Activated CD4-positive, alpha-beta memory T cell treated with anti-CD3 and anti-CD28 coated beads, Interleukin-2, amount 10 ng/mL, durations not matched to agents 7 days and 5 days (primary cell): ENCODE data around the gene CRABP1. TPM values are rescaled to one million over a fixed set of nuclear protein-coding genes. Genes with fewer than 3 reads are reported as not detected.

ENCODE experiments used
- CTCF ChIA-PET: fragments of 350-600 bp; sonication (Branson Sonifier 250); formaldehyde crosslinking; loops from one replicate; lab custom pipeline; 2021; ENCODE audit warnings: antibody characterized with exemption, inconsistent platforms; lab: Charles Lee
- POLR2A ChIA-PET: fragments of 350-600 bp; sonication (Branson Sonifier 250); formaldehyde crosslinking; loops from one replicate; lab custom pipeline; 2021; ENCODE audit warnings: antibody characterized with exemption; lab: Charles Lee
- DNase-seq: peaks from one replicate; pipeline ENCODE4 v3.0.0-alpha.2; 2020
- H3K27ac Mint-ChIP-seq: one replicate; pipeline ENCODE4 v1.8.0; 2021; ENCODE audit warnings: mild to moderate bottlenecking, mixed read lengths
- H3K27me3 Mint-ChIP-seq: one replicate; pipeline ENCODE4 v1.8.0; 2021; ENCODE audit warnings: mixed read lengths
- H3K36me3 Mint-ChIP-seq: one replicate; pipeline ENCODE4 v1.8.0; 2021; ENCODE audit warnings: low read depth, mixed read lengths
- H3K4me1 Mint-ChIP-seq: one replicate; pipeline ENCODE4 v1.8.0; 2021; ENCODE audit warnings: mixed read lengths
- H3K4me3 Mint-ChIP-seq: one replicate; pipeline ENCODE4 v1.8.0; 2021; ENCODE audit warnings: mild to moderate bottlenecking, mixed read lengths
- H3K9me3 Mint-ChIP-seq: one replicate; pipeline ENCODE4 v1.8.0; 2021; ENCODE audit warnings: mixed read lengths
- total RNA-seq, 2 experiments: library from RNA; stranded (reverse); gene quantifications; one replicate each; pipeline ENCODE4 v1.2.3, GENCODE V29; 2021

CRABP1 gene
- total RNA-seq, 2 experiments from 2014 or later: not detected

DNA sequence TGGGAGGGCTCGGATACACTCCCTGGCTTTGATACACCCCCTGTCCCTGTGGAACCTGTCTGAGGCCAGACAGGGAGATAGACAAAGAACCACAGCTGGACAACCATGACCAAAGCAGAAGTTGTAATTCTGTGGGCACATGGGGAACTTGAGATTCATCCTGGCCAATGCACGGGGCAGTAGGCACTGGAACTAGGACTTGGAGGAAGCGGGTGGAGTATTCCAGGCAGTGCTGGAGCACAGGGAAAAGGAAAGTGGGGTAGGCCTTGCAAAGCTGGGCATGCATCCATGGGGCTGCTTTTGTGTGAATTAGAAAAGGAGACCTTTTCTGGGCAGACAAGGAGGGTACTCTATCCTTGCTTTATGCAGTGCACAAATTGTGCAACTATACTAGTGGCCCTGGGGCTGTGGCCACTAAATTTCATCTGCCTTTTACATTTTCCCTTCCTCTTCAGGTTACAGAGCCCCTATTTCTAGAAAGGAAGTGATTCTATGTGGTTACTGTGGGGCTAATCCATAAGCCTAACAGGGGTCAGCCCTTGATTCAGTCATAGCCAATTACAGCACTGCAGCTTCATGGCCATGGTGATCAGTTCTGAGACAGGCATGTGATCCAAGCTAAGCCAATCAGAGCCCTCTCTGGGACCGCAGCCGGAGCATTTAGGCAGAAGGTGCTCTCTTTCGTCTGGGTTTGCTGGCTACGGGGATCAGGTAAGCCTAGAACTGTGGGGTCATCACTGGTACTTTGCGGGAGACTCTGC, 21.0 kb downstream of the CRABP1 start:
- H3K27ac Mint-ChIP-seq: no peak overlapping the region
- no peaks in the 10 kb centered on the region for H3K36me3 Mint-ChIP-seq
- ChIA-PET CTCF (no interaction called here), POLR2A (no interaction called here)
- no peak for DNase-seq
- H3K4me1 Mint-ChIP-seq: peaks cover 2% of the 10 kb centered on the region
- peaks cover 16% of the 10 kb centered on the region for H3K27me3 Mint-ChIP-seq
- no peaks in the 10 kb centered on the region for H3K9me3 Mint-ChIP-seq
- H3K4me3 Mint-ChIP-seq: no peak overlapping the region

DNA sequence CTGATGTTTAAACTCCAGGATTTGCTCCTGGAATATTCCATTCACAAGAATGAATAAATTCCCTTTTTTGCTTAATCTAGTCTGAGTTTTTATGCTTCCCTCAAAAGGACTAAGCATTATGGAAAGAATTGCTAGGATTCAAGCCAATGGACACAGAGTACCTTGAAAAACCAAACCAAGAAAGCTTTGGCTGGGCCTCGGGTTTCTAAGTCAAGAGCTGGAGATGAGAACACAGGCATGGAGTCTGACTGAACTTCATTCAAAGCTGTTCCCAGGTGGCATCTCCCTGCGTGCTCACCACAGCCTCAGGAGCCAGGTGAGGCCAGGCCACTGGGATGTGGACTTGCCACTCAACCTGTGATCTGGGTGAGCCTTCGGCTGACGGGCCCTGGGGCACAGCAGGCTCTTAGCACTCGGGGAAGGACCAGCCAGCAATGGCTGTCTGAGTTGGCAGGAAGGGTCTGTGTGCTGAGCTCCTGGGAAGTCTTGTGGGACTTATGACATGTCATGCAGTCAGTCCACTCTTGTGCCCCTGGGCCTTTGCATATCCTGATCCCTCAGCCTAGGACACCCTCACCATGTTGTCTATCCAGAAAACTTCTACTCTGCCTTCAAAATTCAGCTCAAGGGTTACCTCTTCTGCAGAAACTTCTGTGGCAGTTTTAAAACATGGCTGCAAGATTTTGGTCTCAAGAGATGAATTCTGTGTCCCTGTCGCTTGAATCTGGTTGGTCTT, 21.8 kb downstream of the CRABP1 start:
- CTCF ChIA-PET: no interaction called here
- H3K27ac Mint-ChIP-seq: no peak overlapping the region
- peaks cover 12% of the 10 kb centered on the region for H3K27me3 Mint-ChIP-seq
- peaks cover 5% of the 10 kb centered on the region for H3K4me1 Mint-ChIP-seq
- no peak for DNase-seq
- POLR2A ChIA-PET: no interaction called here
- H3K9me3 Mint-ChIP-seq: no peaks in the 10 kb centered on the region
- no peaks in the 10 kb centered on the region for H3K36me3 Mint-ChIP-seq
- H3K4me3 Mint-ChIP-seq: no peak overlapping the region

DNA sequence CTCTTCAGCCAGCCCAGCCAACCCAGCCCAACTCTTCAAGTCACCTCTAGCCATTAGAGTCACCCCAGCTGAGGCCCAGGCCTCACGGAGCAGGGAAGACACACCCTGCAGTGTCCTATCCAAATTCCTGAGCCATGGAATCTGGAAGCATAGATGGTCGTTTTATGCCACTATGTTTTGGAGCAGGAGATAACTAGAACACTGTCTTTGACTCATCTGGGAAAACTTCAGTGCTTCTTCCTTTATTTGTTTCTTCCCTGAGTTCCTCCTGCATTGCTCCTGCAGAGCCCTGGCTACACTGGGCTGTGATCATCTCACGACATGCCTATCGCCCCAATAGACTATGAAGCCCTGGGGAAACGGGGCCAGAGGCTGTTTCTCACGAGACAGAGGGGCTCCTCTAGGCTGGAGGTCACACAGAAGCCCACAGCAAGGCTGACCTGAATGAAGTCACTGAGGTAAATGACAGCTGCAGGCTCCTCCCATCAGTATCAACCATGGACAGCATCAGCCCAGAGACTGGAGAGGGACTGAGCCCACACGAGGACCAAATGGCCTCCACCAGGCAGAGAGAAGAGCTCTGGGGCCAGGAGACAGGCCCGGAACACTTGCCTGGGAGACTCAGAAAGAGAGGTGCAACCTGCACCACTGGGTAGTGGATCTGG, 22.7 kb downstream of the CRABP1 start:
- ChIA-PET CTCF (no interaction called here), POLR2A (no interaction called here)
- Mint-ChIP-seq H3K4me3 (no peak overlapping the region), H3K4me1 (peaks cover 5% of the 10 kb centered on the region), H3K27ac (no peak overlapping the region), H3K27me3 (peaks cover 13% of the 10 kb centered on the region), H3K36me3 (no peaks in the 10 kb centered on the region), H3K9me3 (no peaks in the 10 kb centered on the region)
- no peak for DNase-seq

DNA sequence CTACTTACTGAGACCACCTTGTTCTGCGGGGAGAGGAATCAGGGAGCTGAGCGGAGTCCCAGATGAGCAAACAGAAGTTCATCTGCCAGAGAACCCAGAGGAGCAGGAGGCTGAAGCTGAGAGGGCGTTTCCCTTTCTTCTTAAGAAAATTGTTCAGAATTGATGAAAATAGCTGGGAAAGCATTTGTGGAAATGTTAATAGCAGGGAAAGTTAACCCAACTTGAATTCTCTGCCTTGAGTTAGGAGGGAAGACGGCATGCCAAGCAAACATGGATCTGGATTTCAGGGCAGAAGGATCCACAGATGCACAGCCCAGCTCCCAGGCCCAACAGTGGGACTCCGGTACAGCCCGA, 23.2 kb downstream of the CRABP1 start:
- DNase-seq: no peak
- Mint-ChIP-seq H3K9me3 (no peaks in the 10 kb centered on the region), H3K4me3 (no peak overlapping the region), H3K27ac (no peak overlapping the region), H3K4me1 (peaks cover 5% of the 10 kb centered on the region), H3K27me3 (peaks cover 10% of the 10 kb centered on the region), H3K36me3 (no peaks in the 10 kb centered on the region)
- ChIA-PET CTCF (no interaction called here), POLR2A (no interaction called here)

DNA sequence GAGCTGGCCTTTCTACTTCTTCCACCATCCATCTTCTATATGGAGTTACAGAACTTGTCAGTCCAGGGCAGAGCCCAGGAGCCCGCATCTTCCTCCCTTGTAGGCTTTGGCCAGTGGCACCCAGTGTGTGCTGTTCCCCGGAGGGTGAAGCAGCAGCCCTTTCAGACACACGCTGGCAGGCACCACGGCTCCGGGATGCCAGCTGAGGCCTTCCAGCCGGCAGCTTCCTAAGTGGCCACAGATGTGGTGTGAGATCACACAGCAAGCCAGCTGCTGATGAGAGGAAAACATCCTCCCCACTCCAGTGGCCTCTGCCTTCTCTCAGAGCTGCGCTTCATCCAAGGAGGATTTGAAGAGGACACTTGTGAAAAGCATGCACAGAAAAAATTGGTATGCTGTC, 24.1 kb downstream of the CRABP1 start:
- Mint-ChIP-seq H3K27ac (no peak overlapping the region), H3K4me1 (peaks cover 5% of the 10 kb centered on the region), H3K4me3 (no peak overlapping the region), H3K9me3 (no peaks in the 10 kb centered on the region), H3K36me3 (no peaks in the 10 kb centered on the region), H3K27me3 (peaks cover 8% of the 10 kb centered on the region)
- POLR2A ChIA-PET: no interaction called here
- CTCF ChIA-PET: no interaction called here
- DNase-seq: no peak

DNA sequence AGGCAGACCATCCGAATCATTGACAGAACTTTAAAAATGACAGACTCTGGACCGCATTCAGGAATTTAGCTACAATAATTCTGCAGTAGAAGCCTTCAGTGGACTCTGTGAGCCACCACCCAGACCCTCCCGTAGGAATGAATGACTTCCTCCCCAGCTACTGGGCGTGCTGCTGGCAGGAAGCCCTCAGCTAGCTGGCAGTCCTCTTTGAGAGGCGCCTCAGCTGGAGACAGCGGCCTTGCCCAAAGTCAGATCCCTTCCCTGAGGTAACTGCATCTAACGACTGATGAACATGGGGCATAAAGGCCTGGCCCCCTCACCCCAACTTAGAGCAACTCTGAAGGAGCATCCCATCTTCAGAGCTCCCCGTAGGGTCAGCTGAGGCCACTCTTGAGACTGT, 25.8 kb downstream of the CRABP1 start:
- Mint-ChIP-seq H3K27me3 (peaks cover 11% of the 10 kb centered on the region), H3K4me3 (no peak overlapping the region)
- POLR2A ChIA-PET: no interaction called here

DNA sequence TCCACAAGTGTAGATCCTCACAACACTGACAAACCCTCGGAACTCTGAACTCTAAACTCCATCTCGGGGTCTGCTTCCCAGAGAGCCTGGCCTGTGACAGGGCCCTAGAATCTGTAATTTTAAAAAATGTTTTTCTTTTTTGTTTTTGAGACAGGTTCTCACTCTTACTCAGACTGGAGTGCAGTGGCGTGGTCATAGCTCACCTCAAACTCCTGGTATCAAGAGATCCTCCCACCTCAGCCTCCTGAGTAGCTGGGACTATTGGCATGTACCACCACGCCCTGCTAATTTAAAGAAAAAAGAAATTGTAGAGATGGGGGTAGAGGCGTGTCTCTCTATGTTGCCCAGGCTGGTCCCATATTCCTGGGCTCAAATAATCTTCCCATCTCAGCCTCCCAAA, 26.2 kb downstream of the CRABP1 start:
- ChIA-PET POLR2A (no interaction called here), CTCF (interaction anchor here (1.2 kb wide), 1 partner anchor 9 kb away, joined by 3 read pairs; no protein-coding TSS in a partner anchor)
- no peak overlapping the region for H3K4me3 Mint-ChIP-seq
- no peak for DNase-seq
- no peaks in the 10 kb centered on the region for H3K36me3 Mint-ChIP-seq
- H3K9me3 Mint-ChIP-seq: no peaks in the 10 kb centered on the region
- peaks cover 5% of the 10 kb centered on the region for H3K4me1 Mint-ChIP-seq
- no peak overlapping the region for H3K27ac Mint-ChIP-seq
- peaks cover 11% of the 10 kb centered on the region for H3K27me3 Mint-ChIP-seq

More for the DNA sequence above, 25.8 kb downstream of the CRABP1 start:
- DNase-seq: no peak
- Mint-ChIP-seq H3K36me3 (no peaks in the 10 kb centered on the region), H3K9me3 (no peaks in the 10 kb centered on the region), H3K4me1 (peaks cover 5% of the 10 kb centered on the region), H3K27ac (no peak overlapping the region)
- CTCF ChIA-PET: interaction anchor here (1.2 kb wide), 1 partner anchor 9 kb away, joined by 3 read pairs; no protein-coding TSS in a partner anchor

DNA sequence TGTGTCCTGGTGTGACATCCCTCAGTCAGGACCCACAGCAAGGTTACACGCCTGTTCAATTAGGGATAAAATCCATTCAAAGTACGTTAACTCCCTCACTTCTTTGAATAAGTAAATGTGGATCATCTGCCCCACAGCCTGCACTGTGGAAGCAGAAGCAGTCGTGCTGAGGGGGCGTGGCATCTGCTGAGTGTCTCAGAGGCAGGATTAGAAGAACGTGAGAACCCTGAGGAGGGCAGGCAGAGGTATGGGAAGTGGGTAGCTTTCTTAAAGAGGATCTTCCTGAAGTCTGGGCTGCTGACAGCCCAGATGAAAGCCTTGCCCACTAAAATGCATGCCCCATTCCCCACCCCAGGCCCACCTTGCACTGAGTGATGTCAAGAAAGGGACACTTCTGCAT, 28.5 kb downstream of the CRABP1 start:
- no peak for DNase-seq
- H3K9me3 Mint-ChIP-seq: no peaks in the 10 kb centered on the region
- H3K4me1 Mint-ChIP-seq: peaks cover 5% of the 10 kb centered on the region
- H3K27ac Mint-ChIP-seq: no peak overlapping the region
- ChIA-PET POLR2A (no interaction called here), CTCF (no interaction called here)
- H3K27me3 Mint-ChIP-seq: peaks cover 11% of the 10 kb centered on the region
- H3K4me3 Mint-ChIP-seq: no peak overlapping the region
- H3K36me3 Mint-ChIP-seq: no peaks in the 10 kb centered on the region

DNA sequence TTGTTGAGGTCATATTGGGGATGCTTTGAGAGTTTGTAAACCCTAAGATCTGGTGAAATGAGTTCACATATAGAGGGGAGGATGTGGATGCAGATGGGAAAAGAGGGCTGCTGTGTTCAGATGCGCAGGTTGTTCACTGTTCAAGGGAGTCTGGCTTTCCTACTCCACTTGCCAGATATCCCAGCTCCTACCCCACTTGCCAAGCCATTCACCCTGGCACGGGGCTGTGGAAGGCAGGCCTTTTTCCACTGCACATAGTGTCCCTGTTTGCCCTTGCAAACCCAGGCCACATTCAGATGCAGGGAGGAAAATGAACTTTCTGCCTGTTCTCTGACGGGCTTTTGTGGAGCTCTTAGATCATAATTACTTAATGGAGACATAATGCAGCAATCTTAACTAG, 29.0 kb downstream of the CRABP1 start:
- H3K9me3 Mint-ChIP-seq: no peaks in the 10 kb centered on the region
- H3K27me3 Mint-ChIP-seq: peaks cover 11% of the 10 kb centered on the region
- DNase-seq: no peak
- CTCF ChIA-PET: no interaction called here
- no peak overlapping the region for H3K27ac Mint-ChIP-seq
- H3K4me1 Mint-ChIP-seq: peaks cover 5% of the 10 kb centered on the region
- no peak overlapping the region for H3K4me3 Mint-ChIP-seq
- POLR2A ChIA-PET: no interaction called here
- no peaks in the 10 kb centered on the region for H3K36me3 Mint-ChIP-seq

DNA sequence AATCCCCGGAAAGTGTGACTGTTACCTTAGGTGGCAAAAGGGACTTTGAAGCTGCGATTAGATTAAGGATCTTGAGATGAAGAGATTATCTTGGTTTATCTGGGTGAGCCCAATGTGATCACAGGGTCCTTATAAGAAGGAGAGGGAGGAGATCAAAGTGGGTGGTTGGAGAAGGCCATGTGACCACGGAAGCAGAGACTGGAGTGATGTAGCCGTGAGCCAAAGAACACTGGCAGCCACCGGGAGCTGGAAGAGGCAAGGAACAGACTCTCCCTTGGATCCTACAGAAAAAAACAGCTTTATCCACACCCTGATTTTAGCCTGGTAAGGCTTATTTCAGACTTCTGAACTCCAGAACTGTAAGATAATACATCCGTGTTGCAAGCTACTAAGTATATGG, 29.9 kb downstream of the CRABP1 start:
- Mint-ChIP-seq H3K4me1 (peaks cover 13% of the 10 kb centered on the region), H3K27me3 (peaks cover 11% of the 10 kb centered on the region), H3K4me3 (no peak overlapping the region), H3K36me3 (no peaks in the 10 kb centered on the region), H3K27ac (no peak overlapping the region), H3K9me3 (no peaks in the 10 kb centered on the region)
- ChIA-PET POLR2A (no interaction called here), CTCF (no interaction called here)
- DNase-seq: no peak

DNA sequence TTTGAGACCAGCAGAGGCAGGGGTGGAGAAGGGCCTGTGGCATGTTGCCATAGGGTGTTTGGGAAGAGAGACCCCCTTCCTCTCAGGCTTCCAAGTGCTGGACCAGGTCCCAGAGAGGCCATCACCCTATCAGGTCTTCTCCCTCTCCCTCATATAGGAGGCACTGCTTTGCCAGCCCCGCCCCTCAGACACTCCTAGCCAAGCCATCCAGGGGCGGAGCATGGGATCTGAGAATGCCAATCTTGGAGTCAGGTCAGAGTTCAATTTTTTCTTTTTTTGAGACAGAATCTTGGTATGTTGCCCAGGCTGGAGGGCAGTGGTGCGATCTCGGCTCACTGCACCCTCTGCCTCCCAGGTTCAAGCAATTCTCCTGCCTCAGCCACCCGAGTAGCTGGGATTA, 32.7 kb downstream of the CRABP1 start:
- no peak for DNase-seq
- Mint-ChIP-seq H3K4me1 (peaks cover 14% of the 10 kb centered on the region), H3K9me3 (no peaks in the 10 kb centered on the region), H3K27ac (no peak overlapping the region), H3K4me3 (no peak overlapping the region), H3K27me3 (peaks cover 18% of the 10 kb centered on the region), H3K36me3 (peaks cover 2% of the 10 kb centered on the region)
- POLR2A ChIA-PET: no interaction called here
- CTCF ChIA-PET: interaction anchor here (1.0 kb wide), 1 partner anchor 50 kb away, joined by 3 read pairs; no protein-coding TSS in a partner anchor

DNA sequence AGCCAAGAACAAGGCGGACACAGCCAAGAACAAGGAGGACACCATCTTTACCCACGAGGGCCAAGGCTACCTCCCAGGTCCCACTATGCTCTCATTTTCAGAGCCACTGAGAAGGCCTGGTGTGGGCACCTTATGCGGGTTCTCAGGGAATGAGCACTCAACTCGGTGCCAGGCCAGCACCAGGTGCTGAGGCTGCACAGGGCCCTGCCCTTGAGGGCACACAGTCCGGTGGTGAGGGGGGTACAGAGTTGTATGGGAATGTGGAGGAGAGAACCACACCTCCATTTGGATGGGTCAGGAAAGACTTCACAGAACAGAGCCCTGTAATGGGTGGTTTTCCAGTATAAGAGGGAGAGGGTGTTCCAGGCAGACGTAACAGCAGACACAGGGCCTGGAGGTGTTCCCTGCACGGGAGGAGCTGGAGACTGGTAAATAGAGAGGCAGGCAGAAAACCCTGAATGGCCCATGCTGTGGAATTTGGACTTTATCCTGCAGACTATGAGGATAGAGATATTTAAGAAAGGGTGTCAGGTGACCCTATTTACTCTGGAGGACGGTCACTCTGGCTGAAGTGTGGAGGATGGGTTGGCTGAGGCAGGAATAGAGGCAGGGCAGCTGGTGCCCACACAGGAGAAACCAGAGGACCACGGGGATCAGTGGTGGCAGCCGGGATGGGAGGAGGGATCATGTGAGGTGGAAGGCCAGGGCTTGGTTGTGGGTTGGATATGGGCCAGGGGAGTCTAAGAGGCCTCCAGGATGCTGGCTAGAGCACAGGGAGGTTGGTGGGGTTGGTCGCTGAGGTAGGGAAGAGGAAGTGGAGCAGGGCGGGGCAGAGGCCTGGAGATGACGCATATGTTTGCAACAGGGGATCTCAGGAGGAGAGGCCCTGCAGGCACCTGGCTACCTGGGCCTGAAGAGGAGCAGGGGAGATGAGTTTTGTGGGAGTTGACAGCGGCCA, 34.6 kb downstream of the CRABP1 start:
- Mint-ChIP-seq H3K27ac (peak overlapping the region; percentile 68), H3K27me3 (peaks cover 27% of the 10 kb centered on the region), H3K4me3 (no peak overlapping the region), H3K36me3 (peaks cover 2% of the 10 kb centered on the region), H3K9me3 (no peaks in the 10 kb centered on the region), H3K4me1 (peaks cover 14% of the 10 kb centered on the region)
- POLR2A ChIA-PET: no interaction called here
- CTCF ChIA-PET: no interaction called here
- DNase-seq: peak; percentile 64
